K562 (cell line): ENCODE results near the gene CTCF. TPM values are rescaled to one million over a fixed set of nuclear protein-coding genes. Genes with fewer than 3 reads are reported as not detected.

Experiments
- BHLHE40 ChIP-seq: IDR thresholded peaks from 2 replicates; pipeline ENCODE4 v1.6.1; 2011; ENCODE audit warnings: low read length, improper control_type of control experiment
- NRF1 ChIP-seq, 2 experiments: fragments of 450-650 bp; IDR thresholded peaks in 1 of 2; conservative IDR thresholded peaks in 1 of 2; 2 replicates each; pipeline ENCODE4 v1.6.1; 2014; ENCODE audit warnings: mild to moderate bottlenecking in 2 of 2
- RCOR1 ChIP-seq, 2 experiments: IDR thresholded peaks; 2 replicates each; pipeline ENCODE4 v1.6.1; 2012; ENCODE audit warnings: low read depth in 2 of 2, low read length in 2 of 2, borderline replicate concordance in 1 of 2, improper control_type of control experiment in 1 of 2
- SMAD4 ChIP-seq: fragments of 250-450 bp; sonication (Bioruptor Pico); conservative IDR thresholded peaks from 2 replicates; pipeline ENCODE4 v1.8.0; 2021; ENCODE audit warnings: inconsistent platforms, mild to moderate bottlenecking, moderate library complexity
- XRCC5 ChIP-seq: fragments of 200-400 bp; formaldehyde crosslinking; IDR thresholded peaks from 2 replicates; pipeline ENCODE4 v1.6.1; 2017; ENCODE audit warnings: low read depth, mild to moderate bottlenecking, low read length
- ZNF384 ChIP-seq: IDR thresholded peaks from 2 replicates; pipeline ENCODE4 v1.6.1; 2012; ENCODE audit warnings: low read depth, low read length, improper control_type of control experiment
- polyA plus RNA-seq, 8 experiments: library from polyadenylated mRNA; depleted of rRNA in 4 of 8; stranded (reverse) in 5 of 8; unstranded in 3 of 8; fragments of >200 nt; fragmentation: Nextera tagmentation in 2 of 8; fragmentation: Illumina TruSeq in 1 of 8; extraction: Ambion mirVana in 2 of 8; extraction: Trizol in 1 of 8; gene quantifications; 2 replicates each; pipeline versions ENCODE4 v1.2.1 to v1.2.3, GENCODE V29; 2011 to 2014; ENCODE audit warnings: inconsistent platforms in 1 of 8, missing spikeins in 1 of 8
- total RNA-seq, 7 experiments: library from RNA; depleted of rRNA in 6 of 7; stranded (reverse); fragments of >200 nt in 6 of 7; fragmentation: Illumina TruSeq in 2 of 7; extraction: Trizol in 2 of 7; gene quantifications; 2 replicates each; pipeline versions ENCODE4 v1.2.1 to v1.2.3, GENCODE V29; 2011 to 2021; ENCODE audit warnings: low replicate concordance in 1 of 7
- TF ChIP-seq, protein P1 (sequence below): sonication (generic); formaldehyde crosslinking; IDR thresholded peaks from 2 replicates; pipeline ENCODE4 v1.8.1; 2023; ENCODE audit warnings: mild to moderate bottlenecking, missing genetic modification reagents

Gene CTCF
- total and polyA plus RNA-seq, 9 of the 15 experiments (the other 6 are each of a cell fraction or from before 2014, with no cell fraction given) = 7.8 to 49.2 (median 33.9) TPM

DNA sequence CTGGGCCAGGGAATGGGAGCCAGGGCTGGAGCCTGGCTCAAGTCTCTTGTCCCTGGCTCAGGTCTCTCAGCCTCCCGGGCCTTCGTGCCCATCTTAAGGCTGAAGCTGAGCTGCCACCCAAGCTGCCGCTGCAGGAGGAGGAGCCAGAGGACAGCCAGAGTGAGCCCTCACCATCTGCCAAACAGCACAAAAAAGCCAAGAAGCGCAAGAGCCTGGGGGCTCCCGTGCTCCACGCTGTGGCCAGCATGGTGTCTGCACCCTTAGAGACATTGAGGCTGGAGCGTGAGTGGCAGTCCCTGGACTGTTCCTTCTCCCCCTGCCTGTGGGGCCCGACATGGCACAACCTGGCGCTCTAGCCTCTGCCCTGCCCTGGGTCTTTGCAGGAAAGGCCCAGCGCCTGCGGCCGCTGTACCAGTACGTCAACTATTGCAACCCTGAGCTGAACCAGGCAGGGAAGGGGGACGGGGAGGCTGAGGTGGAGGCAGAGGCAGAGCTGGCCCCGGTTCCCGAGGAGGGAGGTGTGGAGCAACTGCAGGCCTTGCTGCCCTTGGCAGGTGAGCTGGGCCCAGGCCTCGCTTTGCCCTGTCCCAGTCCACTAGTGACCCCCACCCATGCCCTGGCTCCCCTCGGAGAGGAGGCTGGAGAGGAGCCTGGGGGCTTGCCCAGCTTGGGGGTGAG lies 105.6 kb downstream of the CTCF start (continued):
- TF ChIP-seq, protein P1, sequence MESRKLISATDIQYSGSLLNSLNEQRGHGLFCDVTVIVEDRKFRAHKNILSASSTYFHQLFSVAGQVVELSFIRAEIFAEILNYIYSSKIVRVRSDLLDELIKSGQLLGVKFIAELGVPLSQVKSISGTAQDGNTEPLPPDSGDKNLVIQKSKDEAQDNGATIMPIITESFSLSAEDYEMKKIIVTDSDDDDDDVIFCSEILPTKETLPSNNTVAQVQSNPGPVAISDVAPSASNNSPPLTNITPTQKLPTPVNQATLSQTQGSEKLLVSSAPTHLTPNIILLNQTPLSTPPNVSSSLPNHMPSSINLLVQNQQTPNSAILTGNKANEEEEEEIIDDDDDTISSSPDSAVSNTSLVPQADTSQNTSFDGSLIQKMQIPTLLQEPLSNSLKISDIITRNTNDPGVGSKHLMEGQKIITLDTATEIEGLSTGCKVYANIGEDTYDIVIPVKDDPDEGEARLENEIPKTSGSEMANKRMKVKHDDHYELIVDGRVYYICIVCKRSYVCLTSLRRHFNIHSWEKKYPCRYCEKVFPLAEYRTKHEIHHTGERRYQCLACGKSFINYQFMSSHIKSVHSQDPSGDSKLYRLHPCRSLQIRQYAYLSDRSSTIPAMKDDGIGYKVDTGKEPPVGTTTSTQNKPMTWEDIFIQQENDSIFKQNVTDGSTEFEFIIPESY (CRISPR knock-in tag) = peak; percentile 96
- peak; percentile 19 to 49; a peak in 2 of 4 replicates for TF ChIP-seq NRF1 (conservative IDR thresholded peaks at IDR 0.05 in 1 of 2, IDR thresholded peaks at IDR 0.05 in 1 of 2)
- TF ChIP-seq SMAD4 = 0 out of 2 replicates have a peak, but pooled peaks have one; percentile 41
- 0 out of 2 replicates have a peak, but pooled peaks have one; percentile 71 for TF ChIP-seq XRCC5
- TF ChIP-seq RCOR1 (IDR thresholded peaks at IDR 0.05; ENCODE audit: borderline replicate concordance in 1 of 2, low read depth in 2 of 2, low read length in 2 of 2) = peak in 1 of 2 experiments; percentile 32; a peak in 1 of 4 replicates
- peak; percentile 59; the same call in 1 of the 2 replicates for TF ChIP-seq BHLHE40
- TF ChIP-seq ZNF384 = peak; percentile 27; the same call in 1 of the 2 replicates
